GM19395 (cell line): ENCODE measurements around the gene FURIN.
"Not testable (repeated sequence)": the region's sequence is repeated elsewhere in the genome, so short reads cannot be mapped to it uniquely, and the experiment has no call there.

Experiments used
- ATAC-seq: cut with Tn5 transposase; IDR thresholded peaks from one replicate; pipeline ENCODE4 v1.9.1; 2021; ENCODE audit warnings: mild to moderate bottlenecking, moderate library complexity; ENCODE audit not compliant: unreplicated experiment

Gene FURIN

GRCh38 chr15:90840954-90841353 is 27.4 kb upstream of the FURIN start:
- ATAC-seq: no peak

GRCh38 chr15:90844696-90845095 is 23.7 kb upstream of the FURIN start:
- ATAC-seq: no peak

GRCh38 chr15:90845201-90845949 is 23.0 kb upstream of the FURIN start:
- ATAC-seq: peak; percentile 93

GRCh38 chr15:90849424-90849823 is 19.0 kb upstream of the FURIN start:
- not testable (repeated sequence) for ATAC-seq

- no peak for ATAC-seq
Measured at GRCh38 chr15:90851114-90851513, 17.3 kb upstream of the FURIN start.

GRCh38 chr15:90851940-90852339 is 16.4 kb upstream of the FURIN start:
- no peak for ATAC-seq

- no peak for ATAC-seq
Measured at GRCh38 chr15:90855139-90855538, 13.2 kb upstream of the FURIN start.

GRCh38 chr15:90857337-90857736 is 11.1 kb upstream of the FURIN start:
- no peak for ATAC-seq

GRCh38 chr15:90857883-90858443 is 10.4 kb upstream of the FURIN start:
- no peak for ATAC-seq

- ATAC-seq: no peak
Measured at GRCh38 chr15:90859234-90860131, 8.9 kb upstream of the FURIN start.

GRCh38 chr15:90860450-90860849 is 7.9 kb upstream of the FURIN start:
- no peak for ATAC-seq

- no peak for ATAC-seq
Measured at GRCh38 chr15:90860942-90861675, 7.3 kb upstream of the FURIN start.

- ATAC-seq: no peak
Measured at GRCh38 chr15:90862487-90862886, 5.9 kb upstream of the FURIN start.

- ATAC-seq: no peak
Measured at GRCh38 chr15:90862964-90863778, 5.2 kb upstream of the FURIN start.

- no peak for ATAC-seq
Measured at GRCh38 chr15:90863987-90864386, 4.4 kb upstream of the FURIN start.

GRCh38 chr15:90864507-90864906 is 3.9 kb upstream of the FURIN start:
- no peak for ATAC-seq

GRCh38 chr15:90865702-90866101 is 2.7 kb upstream of the FURIN start:
- ATAC-seq: no peak

- ATAC-seq: no peak
Measured at GRCh38 chr15:90866161-90866715, 2.1 kb upstream of the FURIN start.

- no peak for ATAC-seq
Measured at GRCh38 chr15:90866800-90867199, 1.6 kb upstream of the FURIN start.

- no peak for ATAC-seq
Measured at GRCh38 chr15:90869140-90869541, 753 bp downstream of the FURIN start.
